OCI-LY3 (cell line): ENCODE results near the gene SLC35F4.

Source experiments
- H2AFZ ChIP-seq: fragments of 200-600, 300-600 bp; shearing (Covaris generic); 2 replicates; pipeline ENCODE4 v1.6.0; 2014; ENCODE audit warnings: antibody characterized with exemption, low read depth, low read length
- H3K27ac ChIP-seq: fragments of 200-600, 300-600 bp; sonication (generic); 2 replicates; pipeline ENCODE4 v1.5.1; 2014; ENCODE audit warnings: mild to moderate bottlenecking, low read length, moderate library complexity, mixed read lengths
- H3K27me3 ChIP-seq: fragments of 200-600, 300-600 bp; sonication (generic); 2 replicates; pipeline ENCODE4 v1.6.1; 2014; ENCODE audit warnings: low read depth, low read length, mixed read lengths
- H3K36me3 ChIP-seq: fragments of 200-600, 300-600 bp; sonication (generic); replicated peaks from 2 replicates; pipeline ENCODE3; 2014; ENCODE audit warnings: low read depth, low read length, mixed read lengths
- H3K4me1 ChIP-seq: fragments of 300-600, 200-600 bp; sonication (generic); 2 replicates; pipeline ENCODE4 v1.6.1; 2014; ENCODE audit warnings: low read length, mixed read lengths
- H3K4me2 ChIP-seq: fragments of 200-600, 300-600 bp; sonication (generic); 2 replicates; pipeline ENCODE4 v1.6.1; 2014; ENCODE audit warnings: low read length, mixed read lengths
- H3K4me3 ChIP-seq: fragments of 300-600, 200-600 bp; sonication (generic); 2 replicates; pipeline ENCODE4 v1.5.1; 2014; ENCODE audit warnings: antibody characterized with exemption, mild to moderate bottlenecking, low read length, moderate library complexity
- H3K79me2 ChIP-seq: fragments of 300-600, 200-600 bp; shearing (Covaris generic); 2 replicates; pipeline ENCODE4 v1.6.1; 2014; ENCODE audit warnings: mild to moderate bottlenecking, low read length, mixed read lengths
- H3K9ac ChIP-seq: fragments of 300-600, 200-600 bp; shearing (Covaris generic); 2 replicates; pipeline ENCODE4 v1.6.0; 2014; ENCODE audit warnings: mild to moderate bottlenecking, low read length, moderate library complexity
- H3K9me3 ChIP-seq: fragments of 200-600, 300-600 bp; shearing (Covaris generic); 2 replicates; pipeline ENCODE4 v1.6.1; 2014; ENCODE audit warnings: low read length, mixed read lengths; ENCODE audit not compliant: insufficient read depth
- H4K20me1 ChIP-seq: fragments of 200-600, 300-600 bp; sonication (generic); 2 replicates; pipeline ENCODE4 v1.6.1; 2016; ENCODE audit warnings: low read length, mixed read lengths; ENCODE audit not compliant: insufficient read depth
- CTCF ChIP-seq: fragments of 200-600, 300-600 bp; sonication (generic); IDR thresholded peaks from 2 replicates; pipeline ENCODE4 v1.5.1; 2014; ENCODE audit warnings: antibody characterized with exemption, low read length, low read depth
- EZH2phosphoT487 ChIP-seq: fragments of 200-600 bp; shearing (Covaris generic); IDR thresholded peaks from 2 replicates; pipeline ENCODE4 v1.6.1; 2018; ENCODE audit warnings: antibody characterized with exemption, mixed run types, low read depth

The SLC35F4 gene

DNA sequence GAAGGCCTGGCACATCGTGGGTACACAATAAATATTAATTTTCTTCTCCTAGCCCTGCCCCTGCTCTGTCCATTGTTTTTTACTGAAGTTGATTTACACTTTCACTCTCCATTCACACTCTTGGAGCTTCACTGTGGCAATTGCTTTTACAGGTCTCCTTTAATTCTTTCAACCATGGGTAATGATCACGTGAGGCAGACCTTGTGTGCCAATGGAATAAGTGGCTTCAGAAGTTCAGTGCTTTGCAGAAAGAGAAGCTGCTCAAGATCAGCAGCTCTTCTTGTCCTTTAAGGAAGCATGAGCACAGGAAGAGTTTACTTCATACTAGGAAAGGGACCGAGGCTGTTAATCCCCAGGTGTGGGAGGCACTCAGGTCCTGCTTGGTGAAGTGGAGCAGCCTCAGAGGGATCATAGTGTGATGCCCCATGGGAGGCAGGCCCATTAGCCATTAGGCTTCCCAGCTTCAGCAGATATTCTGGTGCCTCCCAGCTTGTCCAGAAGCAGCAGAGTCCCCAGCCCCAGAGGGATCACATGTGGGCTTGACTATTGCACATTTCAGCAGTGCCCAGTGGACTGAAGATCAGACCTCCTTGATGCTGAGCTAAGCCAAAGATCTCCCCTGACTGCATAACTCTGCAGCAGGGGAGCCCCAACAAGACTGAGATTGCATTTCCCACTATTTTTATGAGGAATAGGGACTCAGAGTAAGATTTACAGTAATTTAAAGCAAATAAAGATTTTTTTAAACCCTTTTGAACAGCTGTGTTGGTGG is 5.0 kb upstream of the SLC35F4 start:
- Histone ChIP-seq H3K4me1 (no peaks in the 10 kb centered on the region), H3K9me3 (no peaks in the 10 kb centered on the region), H3K27ac (no peak overlapping the region), H3K36me3 (no peaks in the 10 kb centered on the region), H3K4me3 (no peak overlapping the region), H3K9ac (no peak overlapping the region), H2AFZ (no peak overlapping the region), H3K4me2 (no peak overlapping the region), H3K79me2 (no peaks in the 10 kb centered on the region), H4K20me1 (no peaks in the 10 kb centered on the region), H3K27me3 (peaks cover 9% of the 10 kb centered on the region; the same call in 1 of the 2 replicates)
- TF ChIP-seq CTCF (no peak), EZH2phosphoT487 (no peak)

DNA sequence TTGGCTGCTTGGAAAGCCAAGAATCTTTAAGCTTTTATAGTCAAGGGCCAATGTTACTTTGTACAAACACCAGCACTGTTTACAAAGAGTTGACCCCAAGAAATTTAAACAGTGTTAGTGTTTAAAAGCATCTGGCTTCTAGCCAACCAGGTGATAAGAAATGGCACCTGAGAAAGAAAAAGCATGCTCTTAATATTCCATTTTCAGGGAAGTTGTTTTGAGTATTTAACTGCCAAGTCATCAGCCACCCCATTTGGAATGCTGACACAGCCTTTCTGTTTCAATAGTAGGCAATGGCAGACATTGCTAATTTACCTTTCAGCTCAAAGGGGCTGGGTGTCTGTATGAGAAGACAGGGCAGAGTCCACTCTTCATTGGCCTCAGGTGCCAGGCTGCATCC is 3.7 kb upstream of the SLC35F4 start:
- TF ChIP-seq CTCF (no peak), EZH2phosphoT487 (no peak)
- Histone ChIP-seq H3K27ac (no peak overlapping the region), H3K9me3 (no peaks in the 10 kb centered on the region), H3K4me1 (no peaks in the 10 kb centered on the region), H3K4me3 (no peak overlapping the region), H3K4me2 (no peak overlapping the region), H3K9ac (no peak overlapping the region), H3K36me3 (no peaks in the 10 kb centered on the region), H2AFZ (no peak overlapping the region), H4K20me1 (no peaks in the 10 kb centered on the region), H3K27me3 (peaks cover 4% of the 10 kb centered on the region; the same call in 1 of the 2 replicates), H3K79me2 (no peaks in the 10 kb centered on the region)

GRCh38 chr14:57866199-57866705 is 360 bp upstream of the SLC35F4 start:
- Histone ChIP-seq H3K36me3 (no peaks in the 10 kb centered on the region), H3K4me3 (no peak overlapping the region), H3K9me3 (no peaks in the 10 kb centered on the region), H3K27ac (no peak overlapping the region), H3K79me2 (no peaks in the 10 kb centered on the region), H3K9ac (no peak overlapping the region), H3K4me2 (no peak overlapping the region), H2AFZ (no peak overlapping the region), H3K27me3 (no peaks in the 10 kb centered on the region), H3K4me1 (no peaks in the 10 kb centered on the region), H4K20me1 (no peaks in the 10 kb centered on the region)
- TF ChIP-seq CTCF = no peak
- TF ChIP-seq EZH2phosphoT487 = no peak

- H3K9ac ChIP-seq = no peak overlapping the region
- H4K20me1 ChIP-seq = no peaks in the 10 kb centered on the region
- no peak overlapping the region for H2AFZ ChIP-seq
- H3K4me3 ChIP-seq = no peak overlapping the region
- H3K4me1 ChIP-seq = no peaks in the 10 kb centered on the region
- TF ChIP-seq EZH2phosphoT487 (no peak), CTCF (no peak)
- H3K4me2 ChIP-seq = no peak overlapping the region
- H3K79me2 ChIP-seq = no peaks in the 10 kb centered on the region
- H3K27me3 ChIP-seq = no peaks in the 10 kb centered on the region
- H3K36me3 ChIP-seq = no peaks in the 10 kb centered on the region
- H3K27ac ChIP-seq = no peak overlapping the region
- no peaks in the 10 kb centered on the region for H3K9me3 ChIP-seq
Measured at GRCh38 chr14:57865066-57865402, 858 bp downstream of the SLC35F4 start.
